ENCODE results near the gene SIRT2. TPM values are rescaled to one million over a fixed set of nuclear protein-coding genes. Genes with fewer than 3 reads are reported as not detected.

SIRT2 gene
- total RNA-seq, 2 experiments from 2014 or later = 25.5 to 32.1 TPM

- Histone ChIP-seq H3K4me3 (ENCODE audit: low read depth, low read length, poor library complexity, severe bottlenecking) (no peak overlapping the region), H4K20me1 (ENCODE audit: insufficient read depth, low read length) (no peaks in the 10 kb centered on the region), H3K9me3 (ENCODE audit: low read length) (no peaks in the 10 kb centered on the region), H3K27ac (ENCODE audit: low read depth, low read length, poor library complexity, severe bottlenecking) (no peak overlapping the region), H3K4me1 (ENCODE audit: insufficient read depth, low read length, poor library complexity, severe bottlenecking) (peaks cover 80% of the 10 kb centered on the region), H2AFZ (ENCODE audit: low read length) (no peak overlapping the region), H3K36me3 (ENCODE audit: insufficient read depth, low read length) (peaks cover 4% of the 10 kb centered on the region; the same call in 1 of the 2 replicates), H3K4me2 (ENCODE audit: low read length) (no peak overlapping the region), H3K9me2 (ENCODE audit: insufficient read depth, low read length) (no peaks in the 10 kb centered on the region), H3K79me2 (ENCODE audit: insufficient read depth, low read depth, low read length) (peaks cover 12% of the 10 kb centered on the region; the same call in 1 of the 2 replicates)
- TF ChIP-seq EZH2phosphoT487 (IDR thresholded peaks at IDR 0.05; ENCODE audit: borderline replicate concordance, low read depth, low read length) = no peak
- TF ChIP-seq CTCF (conservative IDR thresholded peaks at IDR 0.05; ENCODE audit: low read length) = no peak
- BruUV-seq (replicated peaks) = no TSS peak
- intact Hi-C loops (cut with micrococcal nuclease; ENCODE audit: unreplicated experiment) = no loop called here
- DNase-seq (ENCODE audit: low spot score) = no peak
- ChIA-PET POLR2A (interaction anchor here (0.6 to 1.3 kb wide), 3 partner anchors 9 to 49 kb away, joined by 3 to 4 read pairs (median 4); no protein-coding TSS in a partner anchor), CTCF (ENCODE audit: unreplicated experiment) (no interaction called here)
Measured at GRCh38 chr19:38867171-38867780, 32.1 kb downstream of the SIRT2 start.

GRCh38 chr19:38862321-38863059, 36.9 kb downstream of the SIRT2 start:
- intact Hi-C loops (cut with micrococcal nuclease; ENCODE audit: unreplicated experiment) = no loop called here
- H3K9me3 ChIP-seq (ENCODE audit: low read length) = no peaks in the 10 kb centered on the region
- peaks cover 87% of the 10 kb centered on the region for H3K4me1 ChIP-seq (ENCODE audit: insufficient read depth, low read length, poor library complexity, severe bottlenecking)
- H4K20me1 ChIP-seq (ENCODE audit: insufficient read depth, low read length) = no peaks in the 10 kb centered on the region
- peak overlapping the region; percentile 31 for H3K27ac ChIP-seq (ENCODE audit: low read depth, low read length, poor library complexity, severe bottlenecking)
- no peak overlapping the region for H3K4me2 ChIP-seq (ENCODE audit: low read length)
- no peaks in the 10 kb centered on the region for H3K9me2 ChIP-seq (ENCODE audit: insufficient read depth, low read length)
- BruUV-seq (replicated peaks) = no TSS peak
- TF ChIP-seq EZH2phosphoT487 (IDR thresholded peaks at IDR 0.05; ENCODE audit: borderline replicate concordance, low read depth, low read length) (no peak), CTCF (conservative IDR thresholded peaks at IDR 0.05; ENCODE audit: low read length) (no peak)
- no peak overlapping the region for H2AFZ ChIP-seq (ENCODE audit: low read length)
- no peak for DNase-seq (ENCODE audit: low spot score)
- peaks cover 4% of the 10 kb centered on the region; the same call in 1 of the 2 replicates for H3K36me3 ChIP-seq (ENCODE audit: insufficient read depth, low read length)
- no peak overlapping the region for H3K4me3 ChIP-seq (ENCODE audit: low read depth, low read length, poor library complexity, severe bottlenecking)
- CTCF ChIA-PET (ENCODE audit: unreplicated experiment) = no interaction called here
- no peaks in the 10 kb centered on the region for H3K79me2 ChIP-seq (ENCODE audit: insufficient read depth, low read depth, low read length)
- POLR2A ChIA-PET = interaction anchor here (1.0 to 4.2 kb wide), 4 partner anchors 10 to 35 kb away, joined by 4 to 21 read pairs (median 6); partner anchors contain the start of gene ECH1
